Endothelial cell of umbilical vein (primary cell): Measurements from ENCODE around the gene PML.

Source experiments
- POLR2A ChIP-seq: IDR thresholded peaks from 2 replicates; pipeline ENCODE4 v1.6.1; 2012; ENCODE audit warnings: low read depth, mild to moderate bottlenecking, control low read depth, low read length
- POLR2AphosphoS5 ChIP-seq: IDR thresholded peaks from 2 replicates; pipeline ENCODE4 v1.6.1; 2012; ENCODE audit warnings: low read depth, mild to moderate bottlenecking, control low read depth, low read length, moderate library complexity; ENCODE audit not compliant: insufficient read depth

- TF ChIP-seq POLR2A (no peak), POLR2AphosphoS5 (no peak)
These were observed 2.0 kb upstream of the PML start for GRCh38 chr15:73992594-73992898.
